ENCODE results near the gene COL10A1.
"Not testable (repeated sequence)": the region's sequence is repeated elsewhere in the genome, so short reads cannot be mapped to it uniquely, and the experiment has no call there.

Gene COL10A1

GRCh38 chr6:116120430-116120829, 5.5 kb downstream of the COL10A1 start:
- DNase-seq (ENCODE audit: low read depth in 2 of 2): no peak

GRCh38 chr6:116118608-116119007, 7.3 kb downstream of the COL10A1 start:
- DNase-seq (ENCODE audit: low read depth in 2 of 2): no peak

GRCh38 chr6:116115781-116116180, 10.2 kb downstream of the COL10A1 start:
- DNase-seq (ENCODE audit: low read depth in 2 of 2): no peak

GRCh38 chr6:116113386-116113785, 12.5 kb downstream of the COL10A1 start:
- no peak for DNase-seq (ENCODE audit: low read depth in 2 of 2)

- peak in 1 of 2 donors; percentile 5 for DNase-seq (ENCODE audit: low read depth in 2 of 2)
Measured at GRCh38 chr6:116111552-116112528, 14.1 kb downstream of the COL10A1 start.

GRCh38 chr6:116108836-116109235, 17.1 kb downstream of the COL10A1 start:
- no peak for DNase-seq (ENCODE audit: low read depth in 2 of 2)

GRCh38 chr6:116106146-116106545, 19.8 kb downstream of the COL10A1 start:
- DNase-seq (ENCODE audit: low read depth in 2 of 2): no peak

- DNase-seq (ENCODE audit: low read depth in 2 of 2): no peak
Measured at GRCh38 chr6:116105247-116105646, 20.7 kb downstream of the COL10A1 start.

GRCh38 chr6:116104636-116105035, 21.3 kb downstream of the COL10A1 start:
- no peak for DNase-seq (ENCODE audit: low read depth in 2 of 2)

GRCh38 chr6:116102873-116103272, 23.1 kb downstream of the COL10A1 start:
- DNase-seq (ENCODE audit: low read depth in 2 of 2): no peak

- DNase-seq (ENCODE audit: low read depth in 2 of 2): no peak
Measured at GRCh38 chr6:116101790-116102189, 24.1 kb downstream of the COL10A1 start.

- peak in 1 of 2 donors; percentile 65 for DNase-seq (ENCODE audit: low read depth in 2 of 2)
Measured at GRCh38 chr6:116101302-116101718, 24.6 kb downstream of the COL10A1 start.

GRCh38 chr6:116100419-116101301, 25.3 kb downstream of the COL10A1 start, which contains the start of gene NT5DC1:
Gene NT5DC1, plus strand, starts transcription at chr6:116100853. Its CDS starts 78 bp downstream, at chr6:116100931.
- DNase-seq (ENCODE audit: low read depth in 2 of 2): peak; percentile 72 to 84

GRCh38 chr6:116099036-116099435, 26.9 kb downstream of the COL10A1 start:
- DNase-seq (ENCODE audit: low read depth in 2 of 2): no peak

GRCh38 chr6:116096979-116097816, 28.7 kb downstream of the COL10A1 start:
- DNase-seq (ENCODE audit: low read depth in 2 of 2): no peak

- DNase-seq (ENCODE audit: low read depth in 2 of 2): not testable (repeated sequence)
Measured at GRCh38 chr6:116096048-116096759, 29.7 kb downstream of the COL10A1 start.

GRCh38 chr6:116094041-116094440, 31.9 kb downstream of the COL10A1 start:
- no peak for DNase-seq (ENCODE audit: low read depth in 2 of 2)

GRCh38 chr6:116090251-116090650, 35.7 kb downstream of the COL10A1 start:
- DNase-seq (ENCODE audit: low read depth in 2 of 2): no peak

- DNase-seq (ENCODE audit: low read depth in 2 of 2): no peak
Measured at GRCh38 chr6:116088946-116089345, 37.0 kb downstream of the COL10A1 start.

- DNase-seq (ENCODE audit: low read depth in 2 of 2): no peak
Measured at GRCh38 chr6:116087437-116088027, 38.4 kb downstream of the COL10A1 start.
